AG04450 (cell line): ENCODE measurements around the gene SERINC2. TPM values are rescaled to one million over a fixed set of nuclear protein-coding genes. Genes with fewer than 3 reads are reported as not detected.
A peak's percentile ranks its signal among the peaks of the same experiment; 100 is the strongest.

Experiments
- CTCF ChIA-PET: fragments of 300-600, 350-600 bp; formaldehyde crosslinking; extraction: SDS; loops from one replicate; lab custom pipeline; 2022; ENCODE audit warnings: antibody characterized with exemption, inconsistent platforms; lab: Charles Lee
- POLR2A ChIA-PET: fragments of 350-600 bp; formaldehyde crosslinking; extraction: SDS; loops from one replicate; lab custom pipeline; 2021; ENCODE audit warnings: antibody characterized with exemption, inconsistent platforms; lab: Yijun Ruan, JAX
- DNase-seq: peaks from one replicate; pipeline ENCODE4 v3.0.0-alpha.2; 2011; ENCODE audit warnings: low read depth, low spot score
- H3K27ac ChIP-seq: one replicate; pipeline ENCODE4 v1.5.1; 2012; ENCODE audit warnings: low read depth, low read length, control low read depth
- H3K27me3 ChIP-seq: one replicate; pipeline ENCODE4 v1.6.0; 2012; ENCODE audit warnings: low read length; ENCODE audit not compliant: control insufficient read depth, insufficient read depth
- H3K4me3 ChIP-seq: 2 replicates; pipeline ENCODE4 v1.5.1; 2011; ENCODE audit warnings: mild to moderate bottlenecking, low read depth, low read length, control low read depth
- H3K9me3 ChIP-seq: 2 replicates; pipeline ENCODE4 v1.5.1; 2012; ENCODE audit warnings: low read length; ENCODE audit not compliant: control insufficient read depth, insufficient read depth
- CTCF ChIP-seq: IDR thresholded peaks from 2 replicates; pipeline ENCODE4 v1.5.1; 2011; ENCODE audit warnings: low read depth, low read length, control low read depth, inconsistent platforms
- polyA minus RNA-seq: library from RNA; depleted of rRNA, polyadenylated mRNA; stranded (reverse); fragments of >200 nt; gene quantifications from 2 replicates; pipeline ENCODE4 v1.2.3, GENCODE V29; 2011; rRNA and poly(A)+ RNA removed
- polyA plus RNA-seq: library from polyadenylated mRNA; depleted of rRNA; stranded (reverse); fragments of >200 nt; gene quantifications from 2 replicates; pipeline ENCODE4 v1.2.3, GENCODE V29; 2011; rRNA removed

The SERINC2 gene
- polyA plus RNA-seq (46.0 and 61.3 TPM in 2 replicates), polyA minus RNA-seq (50.1 and 77.3 TPM in 2 replicates)

- peak within 1 kb of the TSS; percentile 85 for H3K4me3 ChIP-seq
- ChIA-PET POLR2A (interaction anchor here (0.9 to 1.7 kb wide), 2 partner anchors 16 to 18 kb away, joined by 3 to 5 read pairs; no protein-coding TSS in a partner anchor), CTCF (interaction anchor here (3.6 to 5.2 kb wide), 2 partner anchors 9 to 18 kb away, joined by 20 to 40 read pairs; no protein-coding TSS in a partner anchor)
- H3K27me3 ChIP-seq: no peaks in the 10 kb centered on the region
- no peak for TF ChIP-seq CTCF
- DNase-seq: no peak
- no peak within 1 kb of the TSS for H3K27ac ChIP-seq
- no peaks in the 10 kb centered on the region; the same call in 1 of the 2 replicates for H3K9me3 ChIP-seq
Measured at GRCh38 chr1:31412732-31413404, at the start of gene SERINC2. TSS of gene SERINC2 (plus strand) at chr1:31413213. CDS start at chr1:31413266, 53 bp downstream.

GRCh38 chr1:31364561-31365250 lies 48.3 kb upstream of the SERINC2 start:
- POLR2A ChIA-PET: no interaction called here
- no peak for TF ChIP-seq CTCF
- Histone ChIP-seq H3K4me3 (no peak overlapping the region), H3K9me3 (no peaks in the 10 kb centered on the region), H3K27ac (peak overlapping the region; percentile 11), H3K27me3 (no peaks in the 10 kb centered on the region)
- CTCF ChIA-PET: no interaction called here
- no peak for DNase-seq

- POLR2A ChIA-PET: no interaction called here
- Histone ChIP-seq H3K27me3 (no peaks in the 10 kb centered on the region), H3K27ac (no peak overlapping the region), H3K9me3 (no peaks in the 10 kb centered on the region), H3K4me3 (no peak overlapping the region)
- CTCF ChIA-PET: interaction anchor here (1.0 kb wide), 1 partner anchor 182 kb away, joined by 3 read pairs; no protein-coding TSS in a partner anchor
- no peak for DNase-seq
- no peak for TF ChIP-seq CTCF
Measured at GRCh38 chr1:31366796-31367195, 46.2 kb upstream of the SERINC2 start.

GRCh38 chr1:31368611-31369107 lies 44.4 kb upstream of the SERINC2 start:
- H3K27ac ChIP-seq: no peak overlapping the region

More at GRCh38 chr1:31368611-31369107, 44.4 kb upstream of the SERINC2 start:
- CTCF ChIA-PET: no interaction called here
- POLR2A ChIA-PET: no interaction called here
- Histone ChIP-seq H3K27me3 (no peaks in the 10 kb centered on the region), H3K9me3 (no peaks in the 10 kb centered on the region), H3K4me3 (no peak overlapping the region)
- no peak for DNase-seq
- no peak for TF ChIP-seq CTCF
